Stomach (tissue), 9 donors: ENCODE measurements around the gene ABHD15. TPM values are rescaled to one million over a fixed set of nuclear protein-coding genes. Genes with fewer than 3 reads are reported as not detected.

Source experiments
- DNase-seq, 2 donors: peaks; one replicate each; pipeline versions ENCODE4 v3.0.0 to v3.0.0-alpha.2; 2013 to 2019
- H3K27ac ChIP-seq, 5 donors: fragments of 200-600 bp in 4 of 5; sonication (generic) in 4 of 5; one replicate each; pipeline ENCODE4 v1.5.1; 2013 to 2019; ENCODE audit warnings: mild to moderate bottlenecking in 1 of 5, moderate library complexity in 1 of 5
- H3K27me3 ChIP-seq, 3 donors: fragments of 200-600 bp; sonication (generic); one replicate each; pipeline ENCODE4 v1.5.1; 2017 to 2019; ENCODE audit warnings: mixed run types in 1 of 3
- H3K36me3 ChIP-seq, 4 donors: fragments of 200-600 bp; sonication (generic); 1 replicate in 3 of 4; 2 replicates in 1 of 4; pipeline ENCODE4 v1.5.1; 2016 to 2019
- H3K4me1 ChIP-seq, 4 donors: fragments of 200-600 bp; sonication (generic); one replicate each; pipeline ENCODE4 v1.5.1; 2016 to 2019
- H3K4me3 ChIP-seq, 4 donors: fragments of 200-600 bp; sonication (generic) in 3 of 4; one replicate each; pipeline ENCODE4 v1.5.1; 2016 to 2019; ENCODE audit warnings: mild to moderate bottlenecking in 1 of 4
- H3K9me3 ChIP-seq, 4 donors: fragments of 200-600 bp; sonication (generic); one replicate each; pipeline ENCODE4 v1.5.1; 2016 to 2019
- CTCF ChIP-seq, 7 experiments: fragments of 450-650 bp in 4 of 7; fragments of 200-600 bp in 3 of 7; sonication (generic) in 3 of 7; IDR thresholded peaks; one replicate each; pipeline ENCODE4 v1.5.1; 2016 to 2019; ENCODE audit warnings: antibody characterized with exemption in 7 of 7, control low read depth in 2 of 7, mild to moderate bottlenecking in 1 of 7
- EP300 ChIP-seq: sonication (generic); formaldehyde crosslinking; IDR thresholded peaks from one replicate; pipeline ENCODE4 v1.6.1; 2017; ENCODE audit warnings: antibody characterized with exemption
- POLR2A ChIP-seq, 4 donors: fragments of 450-650 bp; IDR thresholded peaks; one replicate each; pipeline ENCODE4 v1.6.1; 2016; ENCODE audit warnings: antibody characterized with exemption in 4 of 4, control low read depth in 2 of 4, mild to moderate bottlenecking in 1 of 4, moderate library complexity in 1 of 4
- POLR2AphosphoS5 ChIP-seq, 3 donors: sonication (generic); formaldehyde crosslinking; IDR thresholded peaks; one replicate each; pipeline ENCODE4 v1.6.1; 2016; ENCODE audit warnings: antibody characterized with exemption in 3 of 3
- WGBS, 5 donors: extraction: QIAGEN DNeasy Blood & Tissue Kit in 3 of 5; methylation state at CpG; one replicate each; pipeline versions ENCODE4 v1.1.5 to v1.1.7; 2013 to 2018; 5-methylcytosine and 5-hydroxymethylcytosine counted together
- intact Hi-C: fragments of 100-400 bp; cut with DNase I; formaldehyde crosslinking; loops from one replicate; pipeline ENCODE4 v1.15.1; 2023; ENCODE audit warnings: low total_unique reads
- polyA plus RNA-seq, 3 donors: library from polyadenylated mRNA; stranded (reverse); fragments of 200-250 nt; gene quantifications; one replicate each; pipeline ENCODE4 v1.2.3, GENCODE V29; 2013
- total RNA-seq, 5 donors: library from RNA; depleted of rRNA; stranded (reverse); fragments of >200 nt; gene quantifications; one replicate each; pipeline versions ENCODE4 v1.1.0 to v1.2.3, GENCODE V29; 2014 to 2016
- donor health status: healthy with polysubstance abuse.
- donor health status: Bipolar disorder and iron deficiency.
- donor health status: healthy.

ABHD15 gene
- total and polyA plus RNA-seq, 8 donors, result 0.58 to 17.4 (median 6.9) TPM

GRCh38 chr17:29593591-29594518, 27.0 kb upstream of the ABHD15 start:
- Histone ChIP-seq H3K27me3 (peaks cover 0 to 9% (median 0%) of the 10 kb centered on the region in 3 donors), H3K9me3 (no peaks in the 10 kb centered on the region), H3K27ac (peak overlapping the region in 2 of 5 donors; percentile 30 to 54), H3K4me3 (peak overlapping the region; percentile 66 to 84 (median 73)), H3K36me3 (no peaks in the 10 kb centered on the region), H3K4me1 (peaks cover 38 to 56% (median 47%) of the 10 kb centered on the region in 4 donors)
- 5 to 14% (median 7%) methylated on average over 22 to 64 of the region's 64 CpGs for WGBS, 5 donors
- TF ChIP-seq POLR2AphosphoS5 (IDR thresholded peaks at IDR 0.05) (no peak), CTCF (IDR thresholded peaks at IDR 0.05) (peak in 1 of 7 experiments; percentile 13)
- intact Hi-C loops, result no loop called here
- DNase-seq, result peak in 1 of 2 donors; percentile 72

- Histone ChIP-seq H3K4me1 (peaks cover 46 to 64% (median 55%) of the 10 kb centered on the region in 4 donors), H3K27me3 (peaks cover 0 to 9% (median 0%) of the 10 kb centered on the region in 3 donors), H3K27ac (peak within 1 kb of the TSS; percentile 43 to 90 (median 84)), H3K36me3 (no peaks in the 10 kb centered on the region), H3K9me3 (no peaks in the 10 kb centered on the region), H3K4me3 (peak within 1 kb of the TSS; percentile 66 to 84 (median 73))
- intact Hi-C loops, result no loop called here
- DNase-seq, result peak in 1 of 2 donors; percentile 81
- 0 to 1% (median 0%) methylated on average over 43 to 88 of the region's 96 CpGs for WGBS, 5 donors
- TF ChIP-seq EP300 (no peak), POLR2A (IDR thresholded peaks at IDR 0.05) (no peak), POLR2AphosphoS5 (IDR thresholded peaks at IDR 0.05) (no peak), CTCF (IDR thresholded peaks at IDR 0.05) (no peak)
Measured at GRCh38 chr17:29592850-29593551, 26.2 kb upstream of the ABHD15 start, which contains the start of gene ANKRD13B. Gene ANKRD13B (plus strand): TSS chr17:29593132. CDS start chr17:29593622, 490 bp downstream.

GRCh38 chr17:29591737-29592608, 25.1 kb upstream of the ABHD15 start:
- peak overlapping the region; percentile 43 to 90 (median 84) for H3K27ac ChIP-seq
- DNase-seq, result peak; percentile 89 to 96
- H3K36me3 ChIP-seq, result no peaks in the 10 kb centered on the region
- peaks cover 56 to 75% (median 65%) of the 10 kb centered on the region in 4 donors for H3K4me1 ChIP-seq
- H3K4me3 ChIP-seq, result peak overlapping the region; percentile 26 to 78 (median 32)
- no peaks in the 10 kb centered on the region for H3K9me3 ChIP-seq
- TF ChIP-seq CTCF (IDR thresholded peaks at IDR 0.05) (peak in 5 of 7 experiments; percentile 88 to 97 (median 93)), POLR2A (IDR thresholded peaks at IDR 0.05) (no peak), EP300 (no peak), POLR2AphosphoS5 (IDR thresholded peaks at IDR 0.05) (peak in 2 of 3 donors; percentile 45 to 79)
- WGBS, 5 donors, result 7 to 9% (median 8%) methylated on average over 23 to 25 of the region's 25 CpGs
- intact Hi-C loops, result no loop called here
- peaks cover 0 to 9% (median 0%) of the 10 kb centered on the region in 3 donors for H3K27me3 ChIP-seq
